Stimulated activated CD4-positive, alpha-beta T cell treated with anti-CD3 and anti-CD28 coated beads, Interleukin-1b, Interleukin-23, amount 100 ng/mL, for 1 hour (primary cell): Measurements from ENCODE around the gene SPTBN1.

Experiments
- DNase-seq, 2 donors: peaks; one replicate each; pipeline ENCODE4 v3.0.0-alpha.2; 2020; ENCODE audit warnings: low read depth in 2 of 2

Gene SPTBN1

GRCh38 chr2:54630858-54631497, 174.9 kb downstream of the SPTBN1 start:
- no peak for DNase-seq

- no peak for DNase-seq
Measured at GRCh38 chr2:54631755-54632154, 175.6 kb downstream of the SPTBN1 start.

GRCh38 chr2:54632733-54633692, 176.9 kb downstream of the SPTBN1 start:
- DNase-seq: no peak

GRCh38 chr2:54634021-54634420, 177.9 kb downstream of the SPTBN1 start:
- no peak for DNase-seq

- no peak for DNase-seq
Measured at GRCh38 chr2:54634564-54635511, 178.7 kb downstream of the SPTBN1 start.

GRCh38 chr2:54635554-54636152, 179.5 kb downstream of the SPTBN1 start:
- no peak for DNase-seq

GRCh38 chr2:54636415-54637139, 180.4 kb downstream of the SPTBN1 start:
- no peak for DNase-seq

- no peak for DNase-seq
Measured at GRCh38 chr2:54638103-54638502, 182.0 kb downstream of the SPTBN1 start.

- no peak for DNase-seq
Measured at GRCh38 chr2:54638774-54639187, 182.7 kb downstream of the SPTBN1 start.

GRCh38 chr2:54639609-54640008, 183.5 kb downstream of the SPTBN1 start:
- no peak for DNase-seq

GRCh38 chr2:54640834-54641540, 184.9 kb downstream of the SPTBN1 start:
- DNase-seq: no peak

- no peak for DNase-seq
Measured at GRCh38 chr2:54641988-54642387, 185.9 kb downstream of the SPTBN1 start.

GRCh38 chr2:54642677-54643430, 186.7 kb downstream of the SPTBN1 start:
- DNase-seq: no peak

GRCh38 chr2:54644236-54644635, 188.1 kb downstream of the SPTBN1 start:
- DNase-seq: no peak

GRCh38 chr2:54646170-54646927, 190.2 kb downstream of the SPTBN1 start:
- no peak for DNase-seq

GRCh38 chr2:54648256-54648655, 192.1 kb downstream of the SPTBN1 start:
- no peak for DNase-seq

GRCh38 chr2:54649191-54649590, 193.1 kb downstream of the SPTBN1 start:
- DNase-seq: no peak

GRCh38 chr2:54649633-54650032, 193.5 kb downstream of the SPTBN1 start:
- DNase-seq: no peak

- DNase-seq: no peak
Measured at GRCh38 chr2:54650612-54651011, 194.5 kb downstream of the SPTBN1 start.
